ENCODE data around the gene PLEKHN1. TPM values are rescaled to one million over a fixed set of nuclear protein-coding genes. Genes with fewer than 3 reads are reported as not detected.

Gene PLEKHN1, protein sequence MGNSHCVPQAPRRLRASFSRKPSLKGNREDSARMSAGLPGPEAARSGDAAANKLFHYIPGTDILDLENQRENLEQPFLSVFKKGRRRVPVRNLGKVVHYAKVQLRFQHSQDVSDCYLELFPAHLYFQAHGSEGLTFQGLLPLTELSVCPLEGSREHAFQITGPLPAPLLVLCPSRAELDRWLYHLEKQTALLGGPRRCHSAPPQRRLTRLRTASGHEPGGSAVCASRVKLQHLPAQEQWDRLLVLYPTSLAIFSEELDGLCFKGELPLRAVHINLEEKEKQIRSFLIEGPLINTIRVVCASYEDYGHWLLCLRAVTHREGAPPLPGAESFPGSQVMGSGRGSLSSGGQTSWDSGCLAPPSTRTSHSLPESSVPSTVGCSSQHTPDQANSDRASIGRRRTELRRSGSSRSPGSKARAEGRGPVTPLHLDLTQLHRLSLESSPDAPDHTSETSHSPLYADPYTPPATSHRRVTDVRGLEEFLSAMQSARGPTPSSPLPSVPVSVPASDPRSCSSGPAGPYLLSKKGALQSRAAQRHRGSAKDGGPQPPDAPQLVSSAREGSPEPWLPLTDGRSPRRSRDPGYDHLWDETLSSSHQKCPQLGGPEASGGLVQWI
- 4.4 to 7.1 TPM (median 6.1 TPM) in 5 replicates for total RNA-seq (2022; extraction: Qiagen RNA extraction; ENCODE audit: low read depth)

DNA sequence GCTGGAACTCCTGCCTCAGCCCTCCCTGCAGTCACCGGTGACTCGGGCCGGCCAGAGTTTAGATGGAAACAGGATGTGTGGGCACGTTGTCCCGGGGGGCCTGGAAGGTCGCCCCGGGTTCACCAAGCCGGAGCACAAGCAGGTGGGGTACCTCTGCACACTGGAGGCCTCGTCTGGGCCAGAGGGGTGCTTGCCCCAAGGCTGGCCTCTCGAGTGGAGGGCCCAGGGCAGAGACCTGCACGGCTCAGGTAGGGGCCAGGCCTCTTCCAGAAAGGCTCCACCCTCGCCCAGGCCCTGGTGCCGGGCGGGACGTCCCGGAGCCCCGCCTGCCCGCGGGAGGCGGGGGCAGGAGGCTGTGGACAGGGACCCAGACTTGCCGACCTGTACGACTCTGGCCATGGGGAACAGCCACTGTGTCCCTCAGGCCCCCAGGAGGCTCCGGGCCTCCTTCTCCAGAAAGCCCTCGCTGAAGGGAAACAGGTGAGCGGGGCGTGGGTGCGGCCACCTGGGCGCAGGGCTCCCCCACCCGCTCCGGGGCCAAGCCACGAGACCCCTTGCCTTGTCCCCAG is at the start of gene PLEKHN1:
TSS of gene PLEKHN1 (plus strand) at position 348 of the 569 bp plus-strand sequence. CDS start at position 398, 50 bp downstream.

DNA sequence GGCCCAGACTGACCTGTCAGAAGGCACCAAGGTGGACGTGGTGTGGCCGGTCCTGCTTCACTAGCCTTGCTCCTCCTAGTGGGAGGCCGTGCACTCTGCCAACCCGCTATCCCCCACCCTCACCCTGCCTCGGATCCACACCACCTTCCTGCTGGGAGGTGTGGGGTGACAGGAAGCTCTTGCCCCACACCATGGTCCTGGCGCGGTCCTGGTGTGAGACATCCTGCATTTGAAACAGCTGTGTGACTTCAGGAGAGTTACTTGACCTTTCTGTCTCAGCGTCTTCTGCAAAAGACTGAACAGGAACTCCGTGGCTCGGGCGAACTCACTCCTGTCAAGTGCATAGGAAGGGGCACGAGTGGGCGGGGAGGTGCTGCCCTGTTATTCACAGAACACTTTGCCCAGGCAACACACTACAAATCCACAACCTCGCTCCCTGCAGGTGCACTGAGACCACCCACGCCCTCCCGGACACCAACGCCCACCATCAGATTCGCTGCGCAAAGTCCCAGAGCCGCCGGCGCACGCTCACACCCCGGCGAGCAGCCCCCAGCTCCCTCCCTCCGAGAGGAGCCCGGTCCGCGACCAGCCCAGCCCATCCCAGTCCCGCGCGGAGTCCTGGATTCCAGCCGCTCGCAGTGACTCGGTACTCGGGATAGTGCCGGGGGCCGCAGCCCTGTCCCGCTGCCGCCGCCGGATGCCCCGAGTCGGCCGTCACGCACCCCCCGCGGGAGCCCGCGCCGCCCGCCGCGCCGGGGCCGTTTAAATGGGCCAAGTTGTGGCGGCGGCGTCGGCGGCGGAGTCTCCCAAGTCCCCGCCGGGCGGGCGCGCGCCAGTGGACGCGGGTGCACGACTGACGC is 42.9 kb upstream of the PLEKHN1 start, which contains the start of gene SAMD11:
TSS of gene SAMD11 (plus strand) at position 793 of the 860 bp plus-strand sequence. CDS start 509 bp downstream, outside the sequence.

DNA sequence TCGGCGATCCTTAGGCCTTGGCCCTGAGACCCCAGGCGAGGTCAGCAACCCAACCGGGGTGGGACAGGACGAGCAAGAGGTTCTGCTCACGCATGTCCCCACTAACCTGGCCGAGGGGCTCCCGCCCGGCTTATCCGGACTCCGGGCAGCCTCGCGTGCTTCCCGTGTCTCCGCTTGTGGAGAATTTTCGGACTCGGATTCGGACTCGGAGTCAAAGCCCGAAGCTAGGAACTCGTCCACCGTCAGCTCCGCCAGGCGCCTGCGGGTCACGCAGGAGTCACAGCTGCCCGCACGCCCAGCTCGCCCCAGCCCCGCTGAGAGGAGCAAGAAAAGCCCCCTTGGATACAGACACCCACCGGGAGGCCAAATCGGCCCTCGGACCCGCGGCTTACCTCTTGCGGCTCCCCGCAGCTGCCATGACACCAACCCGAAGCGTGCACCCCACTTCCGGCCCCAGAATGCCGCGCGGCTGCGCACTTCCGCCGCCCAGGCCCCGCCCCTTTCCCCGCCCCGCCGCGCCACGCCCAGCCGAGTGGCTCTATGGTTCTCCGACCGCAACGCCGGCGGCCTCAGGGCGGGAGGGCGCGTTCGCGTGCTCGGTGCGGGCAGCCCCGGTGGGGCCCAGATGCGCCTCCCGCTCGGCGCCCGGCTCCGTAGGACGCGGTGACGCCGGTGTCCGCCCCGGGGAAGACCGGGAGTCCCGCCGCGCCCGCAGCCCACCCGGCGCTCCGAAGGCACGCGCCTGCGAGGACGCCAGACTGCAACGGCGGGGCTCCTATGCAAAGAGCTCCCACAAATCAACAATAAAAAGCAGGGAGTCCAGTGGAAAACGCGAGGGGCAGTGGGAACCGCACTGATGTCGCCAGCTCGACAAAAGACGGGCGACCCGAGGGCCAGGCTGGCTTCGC is 7.2 kb upstream of the PLEKHN1 start, which contains the start of gene NOC2L:
TSS of gene NOC2L (minus strand) at position 434 of the 908 bp plus-strand sequence. CDS start at position 418, 16 bp downstream.

DNA sequence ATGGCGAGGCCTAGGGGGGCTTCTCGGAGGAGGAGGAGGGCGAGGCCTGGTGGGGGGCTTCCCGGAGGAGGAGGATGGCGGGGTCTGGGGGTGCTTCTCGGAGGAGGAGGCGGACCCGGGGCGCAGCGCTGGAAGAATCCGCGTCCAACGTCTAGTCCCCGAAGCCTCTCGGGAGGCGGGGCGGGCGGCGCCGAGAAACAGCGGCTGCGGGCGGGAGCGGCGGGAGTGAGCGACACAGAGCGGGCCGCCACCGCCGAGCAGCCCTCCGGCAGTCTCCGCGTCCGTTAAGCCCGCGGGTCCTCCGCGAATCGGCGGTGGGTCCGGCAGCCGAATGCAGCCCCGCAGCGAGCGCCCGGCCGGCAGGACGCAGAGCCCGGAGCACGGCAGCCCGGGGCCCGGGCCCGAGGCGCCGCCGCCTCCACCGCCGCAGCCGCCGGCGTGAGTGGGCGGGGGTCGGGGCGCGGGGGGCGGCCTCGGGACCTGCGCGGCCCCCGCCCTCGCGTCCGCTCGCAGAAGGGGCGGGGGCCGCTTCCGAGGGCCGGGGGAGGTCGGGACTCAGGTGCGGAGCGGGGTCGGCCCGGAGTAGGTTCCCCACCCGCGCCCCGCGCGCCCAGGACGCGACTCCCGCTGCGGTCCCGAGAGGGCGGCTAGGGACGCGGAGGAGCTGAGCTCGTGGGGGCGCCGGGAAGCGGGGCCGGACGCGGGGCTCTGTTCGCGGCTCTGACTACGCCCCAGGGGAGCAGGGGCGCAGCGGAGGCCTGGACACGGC is 5.7 kb upstream of the PLEKHN1 start, which contains the start of gene KLHL17:
TSS of gene KLHL17 (plus strand) at position 222 of the 769 bp plus-strand sequence. CDS start at position 332, 110 bp downstream.

DNA sequence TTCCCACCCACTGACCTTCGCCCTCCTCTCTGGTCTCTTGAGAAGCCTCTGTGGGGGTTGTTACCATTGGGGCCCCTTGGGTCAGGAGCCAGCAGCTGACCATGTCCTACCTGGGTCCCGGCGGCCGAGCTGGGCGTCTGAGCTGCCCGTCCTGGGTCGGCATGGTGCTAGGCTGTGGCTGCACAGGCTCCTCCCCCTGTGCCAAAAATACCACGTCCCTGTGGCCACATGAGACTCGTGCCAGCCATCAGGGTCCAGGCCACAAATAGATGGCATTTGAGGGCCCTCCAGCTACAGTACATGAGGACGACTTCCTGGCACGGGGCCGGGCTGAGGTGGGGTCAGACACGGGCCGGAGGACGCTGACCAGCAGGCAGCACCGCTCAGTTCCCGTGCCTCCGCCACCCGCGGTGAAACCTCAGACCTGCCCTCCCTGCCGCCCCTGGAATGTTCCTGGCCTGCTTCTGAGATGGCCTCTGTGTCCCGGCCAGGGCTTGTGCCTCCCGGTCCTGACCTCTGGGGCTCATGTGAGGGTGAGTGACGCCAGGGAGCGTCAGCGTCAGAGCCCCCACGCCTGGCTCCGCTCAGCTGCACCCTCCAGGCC is 15.8 kb downstream of the PLEKHN1 start, which contains the start of gene PERM1:
TSS of gene PERM1 (minus strand) at position 139 of the 604 bp plus-strand sequence. CDS start 1,064 bp downstream, outside the sequence.

DNA sequence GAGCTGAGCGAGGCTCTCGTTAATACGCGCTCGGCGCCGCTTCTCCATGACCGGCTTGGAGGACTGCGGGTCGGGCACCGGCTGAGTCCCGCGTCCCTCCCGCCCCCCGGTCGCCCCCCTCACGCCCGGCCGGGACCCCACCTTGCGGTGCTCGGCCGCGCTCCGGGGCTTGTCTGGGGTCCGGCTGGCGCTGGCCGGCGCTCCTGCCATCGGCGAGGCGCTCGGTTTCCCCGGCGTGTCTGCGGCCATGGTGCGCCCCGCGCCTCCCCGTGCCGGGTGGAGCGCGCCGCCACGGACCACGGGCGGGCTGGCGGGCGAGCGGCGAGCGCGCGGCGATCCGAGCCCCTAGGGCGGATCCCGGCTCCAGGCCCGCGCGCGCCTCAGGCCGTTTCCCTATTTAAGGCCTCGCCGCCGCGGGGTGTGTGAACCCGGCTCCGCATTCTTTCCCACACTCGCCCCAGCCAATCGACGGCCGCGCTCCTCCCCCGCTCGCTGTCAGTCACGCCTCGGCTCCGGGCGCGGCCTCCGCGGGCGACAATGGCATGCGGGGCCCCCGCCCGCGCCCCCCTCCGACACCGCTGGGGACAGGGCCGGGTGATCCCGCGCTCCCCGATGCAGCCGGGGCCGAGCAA is 33.6 kb downstream of the PLEKHN1 start, which contains the start of gene HES4:
TSS of gene HES4 (minus strand) at position 373 of the 632 bp plus-strand sequence. CDS start at position 249, 124 bp downstream.

DNA sequence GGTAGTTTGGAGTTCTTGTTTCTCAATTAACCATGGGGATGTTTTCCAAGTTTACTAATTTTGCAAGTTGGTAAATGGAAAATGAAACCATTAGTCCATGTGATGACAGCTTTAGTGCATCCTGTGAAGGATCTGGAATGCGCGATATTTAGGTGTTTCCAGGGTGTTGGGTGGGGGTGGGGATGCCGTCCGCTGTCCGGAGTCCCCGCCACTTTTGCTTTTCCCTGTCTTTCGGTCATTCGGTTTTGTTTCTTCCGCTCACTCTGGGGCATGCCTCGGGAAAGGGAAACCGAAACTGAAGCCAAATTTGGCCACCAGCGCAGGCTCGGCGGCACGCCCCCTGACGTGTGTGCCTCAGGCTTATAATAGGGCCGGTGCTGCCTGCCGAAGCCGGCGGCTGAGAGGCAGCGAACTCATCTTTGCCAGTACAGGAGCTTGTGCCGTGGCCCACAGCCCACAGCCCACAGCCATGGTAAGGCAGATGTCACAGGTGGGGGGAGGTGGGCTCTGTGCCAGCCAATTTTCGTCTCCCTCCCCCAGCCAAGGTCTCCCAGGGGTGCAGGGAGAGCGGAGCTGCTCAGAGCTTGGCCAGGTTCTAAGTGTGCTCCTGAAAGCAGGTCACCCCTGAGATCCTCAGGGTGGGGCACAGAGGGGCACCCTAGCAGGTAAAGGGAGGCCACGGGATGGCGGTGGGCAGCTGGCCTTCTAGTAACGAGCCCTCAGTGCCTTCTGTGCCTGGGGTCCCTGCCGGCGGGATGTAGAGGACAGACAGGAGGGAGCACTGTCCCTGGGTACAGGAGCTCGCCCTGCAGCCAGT is 47.0 kb downstream of the PLEKHN1 start, which contains the start of gene ISG15:
TSS of gene ISG15 (plus strand) at position 393 of the 817 bp plus-strand sequence. CDS start at position 470, 77 bp downstream.

DNA sequence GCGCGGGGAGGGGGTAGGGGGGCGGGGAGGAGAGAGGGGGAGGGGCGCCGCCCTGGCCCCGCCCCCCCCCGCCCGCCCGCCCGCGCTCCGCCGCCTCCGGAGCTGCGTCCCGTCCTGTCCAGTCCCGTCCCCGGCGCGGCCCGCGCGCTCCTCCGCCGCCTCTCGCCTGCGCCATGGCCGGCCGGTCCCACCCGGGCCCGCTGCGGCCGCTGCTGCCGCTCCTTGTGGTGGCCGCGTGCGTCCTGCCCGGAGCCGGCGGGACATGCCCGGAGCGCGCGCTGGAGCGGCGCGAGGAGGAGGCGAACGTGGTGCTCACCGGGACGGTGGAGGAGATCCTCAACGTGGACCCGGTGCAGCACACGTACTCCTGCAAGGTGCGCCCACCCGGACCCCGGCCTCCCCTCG is 53.7 kb downstream of the PLEKHN1 start, which contains the start of gene AGRN:
TSS of gene AGRN (plus strand) at position 121 of the 405 bp plus-strand sequence. CDS start at position 174, 53 bp downstream.

Other genes with a start within 250 kb of the PLEKHN1 start
- gene SAMD11, start 42.6 kb upstream of the PLEKHN1 start, total RNA-seq (2022; extraction: Qiagen RNA extraction; ENCODE audit: low read depth) = 17.3 to 36.9 TPM (median 28.0 TPM) in 5 replicates
- 71.6 to 94.6 TPM (median 85.2 TPM) in 5 replicates for gene NOC2L, start 7.2 kb upstream of the PLEKHN1 start, total RNA-seq (2022; extraction: Qiagen RNA extraction; ENCODE audit: low read depth)
- gene KLHL17, start 5.9 kb upstream of the PLEKHN1 start, total RNA-seq (2022; extraction: Qiagen RNA extraction; ENCODE audit: low read depth) = 7.7 to 18.6 TPM (median 16.8 TPM) in 5 replicates
- 0.09 to 0.16 TPM (median 0.15 TPM) in 5 replicates for gene PERM1, start 15.6 kb downstream of the PLEKHN1 start, total RNA-seq (2022; extraction: Qiagen RNA extraction; ENCODE audit: low read depth)
- gene HES4, start 33.6 kb downstream of the PLEKHN1 start, total RNA-seq (2022; extraction: Qiagen RNA extraction; ENCODE audit: low read depth) = 24.5 to 59.7 TPM (median 54.3 TPM) in 5 replicates
- gene ISG15, start 47.0 kb downstream of the PLEKHN1 start, total RNA-seq (2022; extraction: Qiagen RNA extraction; ENCODE audit: low read depth) = 18.0 to 26.2 TPM (median 22.7 TPM) in 5 replicates
- 101 to 135 TPM (median 119 TPM) in 5 replicates for gene AGRN, start 53.6 kb downstream of the PLEKHN1 start, total RNA-seq (2022; extraction: Qiagen RNA extraction; ENCODE audit: low read depth)
- 0.16 to 0.58 TPM (median 0.39 TPM) in 5 replicates for gene RNF223, start 107.8 kb downstream of the PLEKHN1 start, total RNA-seq (2022; extraction: Qiagen RNA extraction; ENCODE audit: low read depth)
- gene C1orf159, start 149.6 kb downstream of the PLEKHN1 start, total RNA-seq (2022; extraction: Qiagen RNA extraction; ENCODE audit: low read depth) = 11.5 to 16.4 TPM (median 12.5 TPM) in 5 replicates
- gene TTLL10, start 207.4 kb downstream of the PLEKHN1 start, total RNA-seq (2022; extraction: Qiagen RNA extraction; ENCODE audit: low read depth) = not detected in 5 replicates
- 0.23 to 0.31 TPM in 2 of 5 replicates, not detected in the others for gene TNFRSF18, start 240.1 kb downstream of the PLEKHN1 start, total RNA-seq (2022; extraction: Qiagen RNA extraction; ENCODE audit: low read depth)
- 0.17 TPM in 1 of 5 replicates, not detected in the others for gene TNFRSF4, start 247.7 kb downstream of the PLEKHN1 start, total RNA-seq (2022; extraction: Qiagen RNA extraction; ENCODE audit: low read depth)

All from A549 treated with DMSO at 1 μM for 4 hours (cell line).